Measurements from ENCODE around the gene TFAP2A.

Gene TFAP2A

GRCh38 chr6:10383331-10384090 is 31.4 kb downstream of the TFAP2A start:
- no peak for DNase-seq

- no peak for DNase-seq
Measured at GRCh38 chr6:10382728-10383330, 32.0 kb downstream of the TFAP2A start.

- no peak for DNase-seq
Measured at GRCh38 chr6:10382322-10382721, 32.6 kb downstream of the TFAP2A start.

GRCh38 chr6:10381830-10382208 is 33.1 kb downstream of the TFAP2A start:
- DNase-seq = no peak

GRCh38 chr6:10381133-10381829 is 33.6 kb downstream of the TFAP2A start:
- DNase-seq = peak in 2 of 56 donors; percentile 1 to 6

- no peak for DNase-seq
Measured at GRCh38 chr6:10375391-10375969, 39.4 kb downstream of the TFAP2A start.

- no peak for DNase-seq
Measured at GRCh38 chr6:10373642-10374359, 41.1 kb downstream of the TFAP2A start.

GRCh38 chr6:10369896-10370295 is 45.0 kb downstream of the TFAP2A start:
- no peak for DNase-seq

- no peak for DNase-seq
Measured at GRCh38 chr6:10368861-10369260, 46.0 kb downstream of the TFAP2A start.

- DNase-seq = no peak
Measured at GRCh38 chr6:10363911-10364310, 51.0 kb downstream of the TFAP2A start.

GRCh38 chr6:10362300-10362699 is 52.6 kb downstream of the TFAP2A start:
- DNase-seq = no peak

GRCh38 chr6:10361428-10361827 is 53.4 kb downstream of the TFAP2A start:
- DNase-seq = no peak

GRCh38 chr6:10359581-10359980 is 55.3 kb downstream of the TFAP2A start:
- no peak for DNase-seq

- no peak for DNase-seq
Measured at GRCh38 chr6:10355115-10355702, 59.7 kb downstream of the TFAP2A start.

GRCh38 chr6:10351791-10352190 is 63.1 kb downstream of the TFAP2A start:
- DNase-seq = no peak

GRCh38 chr6:10350720-10351119 is 64.2 kb downstream of the TFAP2A start:
- no peak for DNase-seq

GRCh38 chr6:10347561-10348327 is 67.1 kb downstream of the TFAP2A start:
- peak in 2 of 56 donors; percentile 1 to 2 for DNase-seq

Measured in nucleus accumbens (tissue), 56 donors.